Neural progenitor cell (in vitro differentiated cells): ENCODE measurements around the gene ARHGEF19. TPM values are rescaled to one million over a fixed set of nuclear protein-coding genes. Genes with fewer than 3 reads are reported as not detected.

Experiments
- DNase-seq: peaks from one replicate; pipeline ENCODE4 v3.0.0-alpha.2; 2016; ENCODE audit warnings: low spot score
- H2AFZ ChIP-seq: fragments of 200-600 bp; sonication (generic); replicated peaks from 2 replicates; pipeline ENCODE4 v1.6.1; 2016; ENCODE audit warnings: antibody characterized with exemption
- H3F3A ChIP-seq: fragments of 200-600 bp; sonication (generic); 2 replicates; pipeline ENCODE4 v1.6.1; 2016; ENCODE audit warnings: antibody characterized with exemption, low read depth
- H3K27ac ChIP-seq: fragments of 200-600 bp; sonication (generic); 2 replicates; pipeline ENCODE4 v1.5.1; 2016; ENCODE audit warnings: mild to moderate bottlenecking
- H3K27me3 ChIP-seq: fragments of 200-600 bp; sonication (generic); 2 replicates; pipeline ENCODE4 v1.6.1; 2016; ENCODE audit warnings: mild to moderate bottlenecking, moderate library complexity
- H3K36me3 ChIP-seq: fragments of 200-600 bp; sonication (generic); 2 replicates; pipeline ENCODE4 v1.5.1; 2016
- H3K4me1 ChIP-seq: fragments of 200-600 bp; sonication (generic); 2 replicates; pipeline ENCODE4 v1.6.1; 2016; ENCODE audit warnings: mixed run types
- H3K4me2 ChIP-seq: fragments of 200-600 bp; sonication (generic); 2 replicates; pipeline ENCODE4 v1.6.1; 2016
- H3K4me3 ChIP-seq: fragments of 200-600 bp; sonication (generic); 2 replicates; pipeline ENCODE4 v1.5.1; 2016
- H3K79me2 ChIP-seq: fragments of 200-600 bp; sonication (generic); 2 replicates; pipeline ENCODE4 v1.6.1; 2016; ENCODE audit warnings: low read depth
- H3K9ac ChIP-seq: fragments of 200-600 bp; sonication (generic); 2 replicates; pipeline ENCODE4 v1.6.1; 2016
- H3K9me3 ChIP-seq: fragments of 200-600 bp; sonication (generic); 2 replicates; pipeline ENCODE4 v1.5.1; 2016; ENCODE audit warnings: low read depth
- H4K20me1 ChIP-seq: fragments of 200-600 bp; sonication (generic); 2 replicates; pipeline ENCODE4 v1.6.1; 2016; ENCODE audit warnings: low read depth
- H3K27ac Mint-ChIP-seq: 3 replicates; pipeline ENCODE4 v1.8.0; 2021; ENCODE audit warnings: mixed read lengths
- H3K27me3 Mint-ChIP-seq: 2 replicates; pipeline ENCODE4 v1.8.0; 2022; ENCODE audit warnings: low read depth, mild to moderate bottlenecking, inconsistent platforms, moderate library complexity, mixed read lengths; ENCODE audit not compliant: insufficient read depth
- H3K36me3 Mint-ChIP-seq: 3 replicates; pipeline ENCODE4 v1.8.0; 2021; ENCODE audit warnings: mixed read lengths
- H3K4me1 Mint-ChIP-seq: 3 replicates; pipeline ENCODE4 v1.8.0; 2021; ENCODE audit warnings: mixed read lengths
- H3K4me3 Mint-ChIP-seq: 3 replicates; pipeline ENCODE4 v1.8.0; 2021; ENCODE audit warnings: mild to moderate bottlenecking, moderate library complexity, mixed read lengths
- H3K9me3 Mint-ChIP-seq: 3 replicates; pipeline ENCODE4 v1.8.0; 2020; ENCODE audit warnings: mixed read lengths
- EZH2 ChIP-seq: fragments of 200-600 bp; sonication (generic); IDR thresholded peaks from 2 replicates; pipeline ENCODE4 v1.6.1; 2017; ENCODE audit warnings: antibody characterized with exemption, mild to moderate bottlenecking, moderate library complexity
- EZH2phosphoT487 ChIP-seq: fragments of 200-600 bp; sonication (generic); IDR thresholded peaks from 2 replicates; pipeline ENCODE4 v1.6.1; 2017; ENCODE audit warnings: antibody characterized with exemption
- total RNA-seq: library from RNA; depleted of rRNA; stranded (reverse); fragments of >200 nt; gene quantifications from 2 replicates; pipeline ENCODE4 v1.2.3, GENCODE V29; 2015; ENCODE audit warnings: low replicate concordance
- TF ChIP-seq, protein P1 (sequence below): fragments of 200-600 bp; sonication (generic); IDR thresholded peaks from 2 replicates; pipeline ENCODE4 v1.5.1; 2017; ENCODE audit warnings: antibody characterized with exemption, mild to moderate bottlenecking

Gene ARHGEF19
- total RNA-seq, 1 donor from 2014 or later, result 10.9 TPM

DNA sequence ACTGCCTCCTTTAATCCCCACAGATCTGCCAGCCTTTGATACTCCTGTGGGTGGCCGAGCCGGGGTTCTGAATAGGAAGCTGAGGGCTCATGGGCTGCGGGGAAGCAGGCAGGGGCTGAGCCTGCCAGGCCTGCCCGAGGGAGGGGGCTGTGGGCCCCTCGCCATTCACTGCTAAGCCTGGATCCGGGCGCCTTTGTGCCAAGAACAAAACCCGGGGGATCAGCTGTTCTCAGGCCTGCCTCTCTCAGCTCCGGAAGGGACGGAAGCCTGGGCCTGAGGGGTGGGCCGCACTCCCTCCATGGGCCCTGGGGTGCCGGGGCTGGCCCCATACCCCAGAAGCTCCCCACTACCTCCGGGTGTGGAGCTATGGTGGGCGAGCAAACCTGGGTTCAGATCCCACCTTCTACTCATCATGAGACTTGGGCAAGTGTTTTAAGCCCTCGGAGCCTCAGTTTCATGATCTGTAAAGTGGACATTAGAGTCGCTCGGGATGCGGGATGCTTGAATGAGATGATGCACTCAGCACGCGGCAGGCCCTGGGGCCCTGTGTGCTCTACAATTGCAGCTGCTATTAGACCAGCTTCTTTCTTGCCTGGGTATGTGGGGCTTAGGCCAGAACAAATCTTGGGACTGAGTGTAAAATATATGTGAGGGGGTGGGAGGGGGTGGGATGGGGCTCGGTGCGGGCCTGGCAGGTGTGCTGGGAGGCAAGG lies 37.4 kb downstream of the ARHGEF19 start:
- peak; percentile 96 for DNase-seq
- no peaks in the 10 kb centered on the region for H4K20me1 ChIP-seq
- peaks cover 34% of the 10 kb centered on the region for H3K4me1 ChIP-seq
- H3K36me3 ChIP-seq, result no peaks in the 10 kb centered on the region
- H3K4me2 ChIP-seq, result peak overlapping the region; percentile 20
- H3K4me1 Mint-ChIP-seq, result peaks cover 54% of the 10 kb centered on the region
- H3K27me3 Mint-ChIP-seq, result peaks cover 13% of the 10 kb centered on the region
- H3K9me3 Mint-ChIP-seq, result no peaks in the 10 kb centered on the region
- H3K79me2 ChIP-seq, result no peaks in the 10 kb centered on the region
- H2AFZ ChIP-seq, result no peak overlapping the region
- no peaks in the 10 kb centered on the region for H3K9me3 ChIP-seq
- no peaks in the 10 kb centered on the region for H3K27me3 ChIP-seq
- H3K27ac ChIP-seq, result peak overlapping the region; percentile 88
- H3K27ac Mint-ChIP-seq, result peak overlapping the region; percentile 90
- TF ChIP-seq, protein P1, sequence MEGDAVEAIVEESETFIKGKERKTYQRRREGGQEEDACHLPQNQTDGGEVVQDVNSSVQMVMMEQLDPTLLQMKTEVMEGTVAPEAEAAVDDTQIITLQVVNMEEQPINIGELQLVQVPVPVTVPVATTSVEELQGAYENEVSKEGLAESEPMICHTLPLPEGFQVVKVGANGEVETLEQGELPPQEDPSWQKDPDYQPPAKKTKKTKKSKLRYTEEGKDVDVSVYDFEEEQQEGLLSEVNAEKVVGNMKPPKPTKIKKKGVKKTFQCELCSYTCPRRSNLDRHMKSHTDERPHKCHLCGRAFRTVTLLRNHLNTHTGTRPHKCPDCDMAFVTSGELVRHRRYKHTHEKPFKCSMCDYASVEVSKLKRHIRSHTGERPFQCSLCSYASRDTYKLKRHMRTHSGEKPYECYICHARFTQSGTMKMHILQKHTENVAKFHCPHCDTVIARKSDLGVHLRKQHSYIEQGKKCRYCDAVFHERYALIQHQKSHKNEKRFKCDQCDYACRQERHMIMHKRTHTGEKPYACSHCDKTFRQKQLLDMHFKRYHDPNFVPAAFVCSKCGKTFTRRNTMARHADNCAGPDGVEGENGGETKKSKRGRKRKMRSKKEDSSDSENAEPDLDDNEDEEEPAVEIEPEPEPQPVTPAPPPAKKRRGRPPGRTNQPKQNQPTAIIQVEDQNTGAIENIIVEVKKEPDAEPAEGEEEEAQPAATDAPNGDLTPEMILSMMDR, result peak; percentile 7
- no peak for TF ChIP-seq EZH2
- no peak overlapping the region for H3K9ac ChIP-seq
- H3K4me3 ChIP-seq, result no peak overlapping the region
- H3K4me3 Mint-ChIP-seq, result peak overlapping the region; percentile 15
- no peaks in the 10 kb centered on the region for H3K36me3 Mint-ChIP-seq
- peaks cover 23% of the 10 kb centered on the region for H3F3A ChIP-seq

GRCh38 chr1:16174261-16174868 lies 38.1 kb downstream of the ARHGEF19 start:
- Mint-ChIP-seq H3K27ac (peak overlapping the region; percentile 90), H3K36me3 (no peaks in the 10 kb centered on the region), H3K4me1 (peaks cover 51% of the 10 kb centered on the region), H3K9me3 (no peaks in the 10 kb centered on the region), H3K27me3 (peaks cover 13% of the 10 kb centered on the region), H3K4me3 (peak overlapping the region; percentile 15)
- Histone ChIP-seq H2AFZ (no peak overlapping the region), H3K9me3 (no peaks in the 10 kb centered on the region), H3K4me3 (no peak overlapping the region), H3K27me3 (no peaks in the 10 kb centered on the region), H3K9ac (no peak overlapping the region), H3K4me2 (peak overlapping the region; percentile 20), H3F3A (peaks cover 23% of the 10 kb centered on the region), H3K27ac (peak overlapping the region; percentile 75), H3K4me1 (peaks cover 34% of the 10 kb centered on the region), H4K20me1 (no peaks in the 10 kb centered on the region), H3K36me3 (no peaks in the 10 kb centered on the region), H3K79me2 (no peaks in the 10 kb centered on the region)
- no peak for TF ChIP-seq EZH2phosphoT487
- TF ChIP-seq, protein P1, result no peak
- no peak for TF ChIP-seq EZH2
- peak; percentile 43 for DNase-seq

DNA sequence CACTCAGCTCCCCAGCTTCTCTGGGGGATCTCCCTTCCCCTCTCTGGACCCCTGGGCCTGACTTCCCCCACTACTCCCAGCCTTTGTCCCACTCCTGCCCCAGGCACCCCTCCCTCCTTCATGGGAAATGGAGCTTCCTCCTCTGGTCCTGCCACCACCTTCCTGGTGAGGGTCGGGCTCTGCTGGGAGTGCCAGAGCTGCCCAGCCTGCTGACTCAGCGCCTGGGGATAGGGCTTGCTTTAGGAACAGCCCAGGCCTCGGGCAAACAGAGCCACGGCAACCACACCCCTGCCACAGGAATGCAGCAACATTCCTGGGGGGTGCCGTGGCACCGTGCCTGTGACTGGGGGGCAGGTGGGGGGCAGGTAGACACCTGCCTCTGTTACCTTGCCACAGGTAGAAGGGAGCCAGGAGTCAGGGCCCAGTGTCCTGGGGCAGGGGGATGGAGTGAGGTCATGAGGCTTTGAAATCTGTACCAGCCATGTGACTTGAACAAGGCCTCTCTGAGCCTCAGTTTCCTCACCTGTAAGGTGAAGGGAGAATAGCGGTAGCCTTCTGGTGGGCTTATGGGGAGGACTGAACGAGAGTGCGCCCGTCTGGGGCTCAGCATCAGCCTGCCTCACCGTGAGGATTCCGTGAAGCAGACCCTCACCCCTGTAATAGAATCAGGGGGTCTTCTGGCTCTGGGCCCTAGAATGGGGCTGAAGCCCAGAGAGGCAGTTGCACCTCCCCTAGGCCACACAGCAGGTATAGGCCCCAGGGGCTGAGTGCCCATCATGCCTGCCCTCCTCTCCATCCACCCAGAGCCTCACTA lies 38.8 kb downstream of the ARHGEF19 start:
- Histone ChIP-seq H3K4me1 (peaks cover 35% of the 10 kb centered on the region), H3K79me2 (no peaks in the 10 kb centered on the region), H3K27me3 (no peaks in the 10 kb centered on the region), H2AFZ (no peak overlapping the region), H3K4me2 (peak overlapping the region; percentile 20), H3F3A (peaks cover 28% of the 10 kb centered on the region), H3K27ac (peak overlapping the region; percentile 75), H3K9ac (no peak overlapping the region), H3K9me3 (no peaks in the 10 kb centered on the region), H4K20me1 (no peaks in the 10 kb centered on the region), H3K36me3 (no peaks in the 10 kb centered on the region), H3K4me3 (no peak overlapping the region)
- Mint-ChIP-seq H3K36me3 (no peaks in the 10 kb centered on the region), H3K27ac (peak overlapping the region; percentile 94), H3K9me3 (no peaks in the 10 kb centered on the region), H3K4me3 (peak overlapping the region; percentile 52), H3K27me3 (peaks cover 12% of the 10 kb centered on the region), H3K4me1 (peaks cover 50% of the 10 kb centered on the region)
- DNase-seq, result no peak
- TF ChIP-seq EZH2phosphoT487, result no peak
- TF ChIP-seq, protein P1, result no peak
- no peak for TF ChIP-seq EZH2
